Esophagus muscularis mucosa (tissue), 3 donors: ENCODE measurements around the gene MERTK.

Experiments used
- POLR2A ChIP-seq: fragments of 450-650 bp; IDR thresholded peaks from one replicate; pipeline ENCODE4 v1.6.1; 2017; ENCODE audit warnings: antibody characterized with exemption, moderate library complexity, mild to moderate bottlenecking, low read depth
- TF ChIP-seq, protein P1 (sequence below), 3 experiments: fragments of 200-600 bp in 2 of 3; fragments of 450-650 bp in 1 of 3; sonication (generic) in 2 of 3; IDR thresholded peaks; one replicate each; pipeline ENCODE4 v1.5.1; 2017 to 2019; ENCODE audit warnings: antibody characterized with exemption in 3 of 3, mild to moderate bottlenecking in 2 of 3, moderate library complexity in 1 of 3

DNA sequence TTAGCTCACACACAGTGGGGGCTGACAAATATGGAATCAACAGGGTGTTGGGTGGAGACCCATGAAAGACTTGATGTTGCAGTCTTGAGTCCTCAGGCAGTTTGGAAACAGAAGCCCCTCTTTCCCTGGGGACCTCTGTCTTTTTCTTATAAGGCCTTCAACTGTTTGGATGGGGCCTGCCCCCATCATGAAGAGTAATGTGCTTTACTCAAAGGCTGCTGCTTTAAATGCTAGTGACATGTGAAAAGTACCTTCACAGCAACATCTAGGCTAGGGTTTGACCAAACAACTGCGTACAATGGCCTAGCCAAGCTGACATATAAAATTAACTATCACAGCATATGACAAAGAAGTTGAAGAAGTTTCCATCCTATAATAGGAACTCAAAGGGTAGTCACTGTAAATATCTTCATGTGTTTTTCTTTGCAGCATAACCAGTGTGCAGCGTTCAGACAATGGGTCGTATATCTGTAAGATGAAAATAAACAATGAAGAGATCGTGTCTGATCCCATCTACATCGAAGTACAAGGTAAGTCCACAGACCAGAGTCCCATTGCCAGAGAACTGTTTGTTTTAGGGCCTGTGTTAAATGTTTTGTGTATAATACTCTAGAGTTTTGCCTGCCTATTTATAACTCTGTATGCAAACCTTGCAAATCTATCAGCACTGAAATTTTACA is 46.3 kb downstream of the MERTK start:
- TF ChIP-seq, protein P1, sequence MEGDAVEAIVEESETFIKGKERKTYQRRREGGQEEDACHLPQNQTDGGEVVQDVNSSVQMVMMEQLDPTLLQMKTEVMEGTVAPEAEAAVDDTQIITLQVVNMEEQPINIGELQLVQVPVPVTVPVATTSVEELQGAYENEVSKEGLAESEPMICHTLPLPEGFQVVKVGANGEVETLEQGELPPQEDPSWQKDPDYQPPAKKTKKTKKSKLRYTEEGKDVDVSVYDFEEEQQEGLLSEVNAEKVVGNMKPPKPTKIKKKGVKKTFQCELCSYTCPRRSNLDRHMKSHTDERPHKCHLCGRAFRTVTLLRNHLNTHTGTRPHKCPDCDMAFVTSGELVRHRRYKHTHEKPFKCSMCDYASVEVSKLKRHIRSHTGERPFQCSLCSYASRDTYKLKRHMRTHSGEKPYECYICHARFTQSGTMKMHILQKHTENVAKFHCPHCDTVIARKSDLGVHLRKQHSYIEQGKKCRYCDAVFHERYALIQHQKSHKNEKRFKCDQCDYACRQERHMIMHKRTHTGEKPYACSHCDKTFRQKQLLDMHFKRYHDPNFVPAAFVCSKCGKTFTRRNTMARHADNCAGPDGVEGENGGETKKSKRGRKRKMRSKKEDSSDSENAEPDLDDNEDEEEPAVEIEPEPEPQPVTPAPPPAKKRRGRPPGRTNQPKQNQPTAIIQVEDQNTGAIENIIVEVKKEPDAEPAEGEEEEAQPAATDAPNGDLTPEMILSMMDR (IDR thresholded peaks at IDR 0.05), result no peak
- TF ChIP-seq POLR2A, result no peak
